ENCODE results near the gene CUX1.
"Not testable (repeated sequence)": the region's sequence is repeated elsewhere in the genome, so short reads cannot be mapped to it uniquely, and the experiment has no call there.

CUX1 gene

GRCh38 chr7:101963693-101964092, 146.3 kb downstream of the CUX1 start:
- no peak for DNase-seq

- DNase-seq: no peak
Measured at GRCh38 chr7:101964680-101965452, 147.4 kb downstream of the CUX1 start.

- DNase-seq: no peak
Measured at GRCh38 chr7:101968720-101969466, 151.5 kb downstream of the CUX1 start.

- DNase-seq: no peak
Measured at GRCh38 chr7:101969997-101970585, 152.7 kb downstream of the CUX1 start.

GRCh38 chr7:101970801-101971200, 153.4 kb downstream of the CUX1 start:
- DNase-seq: no peak

- DNase-seq: no peak
Measured at GRCh38 chr7:101971457-101971856, 154.0 kb downstream of the CUX1 start.

GRCh38 chr7:101972627-101973026, 155.2 kb downstream of the CUX1 start:
- no peak for DNase-seq

- DNase-seq: no peak
Measured at GRCh38 chr7:101973130-101973529, 155.7 kb downstream of the CUX1 start.

GRCh38 chr7:101974393-101974792, 157.0 kb downstream of the CUX1 start:
- no peak for DNase-seq

- DNase-seq: no peak
Measured at GRCh38 chr7:101975046-101975445, 157.6 kb downstream of the CUX1 start.

- no peak for DNase-seq
Measured at GRCh38 chr7:101976411-101976810, 159.0 kb downstream of the CUX1 start.

GRCh38 chr7:101977249-101977648, 159.8 kb downstream of the CUX1 start:
- DNase-seq: no peak

- no peak for DNase-seq
Measured at GRCh38 chr7:101978683-101979082, 161.3 kb downstream of the CUX1 start.

GRCh38 chr7:101983147-101983811, 165.9 kb downstream of the CUX1 start:
- no peak for DNase-seq

- no peak for DNase-seq
Measured at GRCh38 chr7:101984133-101984879, 166.9 kb downstream of the CUX1 start.

GRCh38 chr7:101985057-101985902, 167.9 kb downstream of the CUX1 start:
- no peak for DNase-seq

GRCh38 chr7:101985903-101986734, 168.7 kb downstream of the CUX1 start:
- no peak for DNase-seq

GRCh38 chr7:101987494-101987893, 170.1 kb downstream of the CUX1 start:
- no peak for DNase-seq

- not testable (repeated sequence) for DNase-seq
Measured at GRCh38 chr7:101988060-101988459, 170.6 kb downstream of the CUX1 start.

GRCh38 chr7:101988513-101988912, 171.1 kb downstream of the CUX1 start:
- no peak for DNase-seq

GRCh38 chr7:101989101-101989500, 171.7 kb downstream of the CUX1 start:
- no peak for DNase-seq

Data from activated CD4-positive, alpha-beta T cell treated with anti-CD3 and anti-CD28 coated beads for 4 hours (primary cell).